Thoracic aorta (tissue), 2 donors: ENCODE results near the gene DIP2A. TPM values are rescaled to one million over a fixed set of nuclear protein-coding genes. Genes with fewer than 3 reads are reported as not detected.

Source experiments
- ATAC-seq: fragments of 150-250 bp; one replicate; pipeline ENCODE4 v1.8.0; 2017; ENCODE audit warnings: low read depth; ENCODE audit not compliant: insufficient number of reproducible peaks, low FRiP score
- DNase-seq: peaks from one replicate; pipeline ENCODE4 v3.0.0-alpha.2; 2020; ENCODE audit warnings: low spot score
- H3K27ac ChIP-seq, 2 donors: fragments of 200-600 bp; sonication (generic); 1 replicate in 1 of 2; 2 replicates in 1 of 2; pipeline ENCODE4 v1.5.1; 2016; ENCODE audit warnings: mild to moderate bottlenecking in 2 of 2, moderate library complexity in 2 of 2
- H3K27me3 ChIP-seq: fragments of 200-600 bp; sonication (generic); replicated peaks from 2 replicates; pipeline ENCODE4 v1.6.0; 2016; ENCODE audit warnings: mild to moderate bottlenecking; ENCODE audit not compliant: insufficient read depth
- H3K36me3 ChIP-seq: fragments of 200-600 bp; sonication (generic); one replicate; pipeline ENCODE4 v1.5.1; 2016
- H3K4me1 ChIP-seq, 2 donors: fragments of 200-600 bp; sonication (generic); 1 replicate in 1 of 2; 2 replicates in 1 of 2; pipeline versions ENCODE4 v1.5.1 to v1.6.0; 2016; ENCODE audit warnings: low read depth in 2 of 2, mild to moderate bottlenecking in 1 of 2; ENCODE audit not compliant: control insufficient read depth in 1 of 2
- H3K4me3 ChIP-seq: fragments of 200-600 bp; sonication (generic); 2 replicates; pipeline ENCODE4 v1.5.1; 2016; ENCODE audit warnings: mild to moderate bottlenecking
- H3K9me3 ChIP-seq: fragments of 200-600 bp; sonication (generic); 2 replicates; pipeline ENCODE4 v1.5.1; 2016
- total RNA-seq, 2 donors: library from RNA; depleted of rRNA; stranded (reverse); fragments of >200 nt; gene quantifications; one replicate each; pipeline versions ENCODE4 v1.1.0 to v1.2.3, GENCODE V29; 2016
- TF ChIP-seq, protein P1 (sequence below): fragments of 200-600 bp; sonication (generic); IDR thresholded peaks from one replicate; pipeline ENCODE4 v1.5.1; 2019; ENCODE audit warnings: antibody characterized with exemption

DIP2A gene
- total RNA-seq, 2 donors from 2014 or later: 47.7 to 58.3 TPM

GRCh38 chr21:46418265-46418946 lies 40.3 kb upstream of the DIP2A start:
- DNase-seq: no peak
- no peaks in the 10 kb centered on the region for H3K4me1 ChIP-seq
- no peak overlapping the region for H3K4me3 ChIP-seq
- H3K9me3 ChIP-seq: no peaks in the 10 kb centered on the region
- TF ChIP-seq, protein P1, sequence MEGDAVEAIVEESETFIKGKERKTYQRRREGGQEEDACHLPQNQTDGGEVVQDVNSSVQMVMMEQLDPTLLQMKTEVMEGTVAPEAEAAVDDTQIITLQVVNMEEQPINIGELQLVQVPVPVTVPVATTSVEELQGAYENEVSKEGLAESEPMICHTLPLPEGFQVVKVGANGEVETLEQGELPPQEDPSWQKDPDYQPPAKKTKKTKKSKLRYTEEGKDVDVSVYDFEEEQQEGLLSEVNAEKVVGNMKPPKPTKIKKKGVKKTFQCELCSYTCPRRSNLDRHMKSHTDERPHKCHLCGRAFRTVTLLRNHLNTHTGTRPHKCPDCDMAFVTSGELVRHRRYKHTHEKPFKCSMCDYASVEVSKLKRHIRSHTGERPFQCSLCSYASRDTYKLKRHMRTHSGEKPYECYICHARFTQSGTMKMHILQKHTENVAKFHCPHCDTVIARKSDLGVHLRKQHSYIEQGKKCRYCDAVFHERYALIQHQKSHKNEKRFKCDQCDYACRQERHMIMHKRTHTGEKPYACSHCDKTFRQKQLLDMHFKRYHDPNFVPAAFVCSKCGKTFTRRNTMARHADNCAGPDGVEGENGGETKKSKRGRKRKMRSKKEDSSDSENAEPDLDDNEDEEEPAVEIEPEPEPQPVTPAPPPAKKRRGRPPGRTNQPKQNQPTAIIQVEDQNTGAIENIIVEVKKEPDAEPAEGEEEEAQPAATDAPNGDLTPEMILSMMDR: no peak
- ATAC-seq: no peak
- H3K36me3 ChIP-seq: peaks cover 28% of the 10 kb centered on the region
- no peaks in the 10 kb centered on the region for H3K27me3 ChIP-seq
- H3K27ac ChIP-seq: no peak overlapping the region

- H3K4me1 ChIP-seq: no peaks in the 10 kb centered on the region
- ATAC-seq (no peak), DNase-seq (no peak)
- TF ChIP-seq, protein P1: no peak
- H3K27ac ChIP-seq: no peak overlapping the region
- no peaks in the 10 kb centered on the region for H3K9me3 ChIP-seq
- H3K36me3 ChIP-seq: peaks cover 32% of the 10 kb centered on the region
- H3K27me3 ChIP-seq: no peaks in the 10 kb centered on the region
- no peak overlapping the region for H3K4me3 ChIP-seq
Observed at GRCh38 chr21:46420241-46421190, 38.2 kb upstream of the DIP2A start.

- TF ChIP-seq, protein P1: no peak
- DNase-seq: no peak
- Histone ChIP-seq H3K36me3 (peaks cover 25% of the 10 kb centered on the region), H3K4me1 (no peaks in the 10 kb centered on the region), H3K4me3 (no peak overlapping the region), H3K27ac (no peak overlapping the region), H3K27me3 (no peaks in the 10 kb centered on the region), H3K9me3 (no peaks in the 10 kb centered on the region)
- no peak for ATAC-seq
Observed at GRCh38 chr21:46421191-46421750, 37.4 kb upstream of the DIP2A start.

DNA sequence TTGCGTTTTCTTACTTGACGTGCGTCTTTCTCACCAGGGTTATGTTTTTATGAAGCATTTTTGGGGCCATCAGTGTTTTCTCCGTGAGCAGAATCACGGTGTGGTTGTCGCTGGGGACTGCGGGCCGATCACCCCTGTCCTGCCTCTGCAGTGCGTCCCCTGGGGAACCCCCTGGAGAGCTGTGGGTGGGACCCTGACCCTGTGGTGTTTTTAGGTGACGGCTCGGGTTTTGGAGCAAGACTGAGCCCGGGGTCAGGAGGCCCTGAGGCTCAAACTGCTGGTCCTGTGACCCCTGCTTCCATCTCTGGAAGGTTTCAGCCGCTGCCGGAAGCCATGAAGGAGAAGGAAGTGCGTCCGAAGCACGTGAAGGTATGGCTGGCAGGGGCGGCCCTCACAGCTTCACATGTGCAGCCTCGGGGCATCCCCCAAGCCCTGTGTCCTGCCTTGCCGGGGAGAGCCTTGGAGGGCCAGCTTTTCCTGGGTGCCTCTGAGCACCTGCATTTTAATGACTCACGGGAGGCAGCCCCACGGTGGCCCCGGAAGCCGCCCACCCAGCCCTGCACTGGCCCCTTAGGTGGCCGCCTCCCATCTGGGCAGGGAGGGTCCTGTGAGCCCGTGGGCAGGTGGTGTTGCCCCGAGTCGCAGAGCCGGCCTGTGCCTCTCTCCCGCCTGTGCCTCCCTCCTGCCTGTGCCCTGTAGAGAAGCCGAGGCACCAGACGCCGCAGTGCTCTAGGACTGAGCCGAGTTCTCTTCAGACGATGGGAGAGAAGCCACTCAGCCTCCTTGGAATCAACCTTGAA lies 36.7 kb upstream of the DIP2A start:
- Histone ChIP-seq H3K36me3 (peaks cover 23% of the 10 kb centered on the region), H3K4me3 (no peak overlapping the region), H3K4me1 (no peaks in the 10 kb centered on the region), H3K27ac (no peak overlapping the region), H3K27me3 (no peaks in the 10 kb centered on the region), H3K9me3 (no peaks in the 10 kb centered on the region)
- no peak for ATAC-seq
- TF ChIP-seq, protein P1: no peak
- DNase-seq: no peak
